GM19395 (cell line): Measurements from ENCODE around the gene IQSEC1.

Experiments
- ATAC-seq: cut with Tn5 transposase; IDR thresholded peaks from one replicate; pipeline ENCODE4 v1.9.1; 2021; ENCODE audit warnings: mild to moderate bottlenecking, moderate library complexity; ENCODE audit not compliant: unreplicated experiment

The IQSEC1 gene

GRCh38 chr3:13018561-13019242 lies 54.5 kb downstream of the IQSEC1 start:
- no peak for ATAC-seq

GRCh38 chr3:13018043-13018451 lies 55.2 kb downstream of the IQSEC1 start:
- no peak for ATAC-seq

GRCh38 chr3:13017361-13018042 lies 55.7 kb downstream of the IQSEC1 start:
- no peak for ATAC-seq

- ATAC-seq = no peak
Observed at GRCh38 chr3:13016721-13017255, 56.4 kb downstream of the IQSEC1 start.

GRCh38 chr3:13016083-13016720 lies 57.0 kb downstream of the IQSEC1 start:
- ATAC-seq = peak; percentile 46

- ATAC-seq = peak; percentile 21
Observed at GRCh38 chr3:13015286-13016082, 57.7 kb downstream of the IQSEC1 start.

- ATAC-seq = no peak
Observed at GRCh38 chr3:13014755-13015285, 58.4 kb downstream of the IQSEC1 start.

GRCh38 chr3:13013994-13014754 lies 59.1 kb downstream of the IQSEC1 start:
- ATAC-seq = no peak

GRCh38 chr3:13013566-13013965 lies 59.7 kb downstream of the IQSEC1 start:
- no peak for ATAC-seq

GRCh38 chr3:13013151-13013561 lies 60.1 kb downstream of the IQSEC1 start:
- no peak for ATAC-seq

GRCh38 chr3:13012221-13012691 lies 61.0 kb downstream of the IQSEC1 start:
- ATAC-seq = peak; percentile 43

- peak; percentile 46 for ATAC-seq
Observed at GRCh38 chr3:13011573-13012220, 61.5 kb downstream of the IQSEC1 start.

- ATAC-seq = no peak
Observed at GRCh38 chr3:13010780-13011572, 62.3 kb downstream of the IQSEC1 start.

- ATAC-seq = no peak
Observed at GRCh38 chr3:13009946-13010315, 63.3 kb downstream of the IQSEC1 start.

GRCh38 chr3:13009132-13009945 lies 63.9 kb downstream of the IQSEC1 start:
- peak; percentile 21 for ATAC-seq

- ATAC-seq = no peak
Observed at GRCh38 chr3:13008155-13008995, 64.9 kb downstream of the IQSEC1 start.
